ENCODE measurements around the gene SMKR1. TPM values are rescaled to one million over a fixed set of nuclear protein-coding genes. Genes with fewer than 3 reads are reported as not detected.

The SMKR1 gene
- total RNA-seq, 1 donor from 2014 or later: 0.56 TPM

DNA sequence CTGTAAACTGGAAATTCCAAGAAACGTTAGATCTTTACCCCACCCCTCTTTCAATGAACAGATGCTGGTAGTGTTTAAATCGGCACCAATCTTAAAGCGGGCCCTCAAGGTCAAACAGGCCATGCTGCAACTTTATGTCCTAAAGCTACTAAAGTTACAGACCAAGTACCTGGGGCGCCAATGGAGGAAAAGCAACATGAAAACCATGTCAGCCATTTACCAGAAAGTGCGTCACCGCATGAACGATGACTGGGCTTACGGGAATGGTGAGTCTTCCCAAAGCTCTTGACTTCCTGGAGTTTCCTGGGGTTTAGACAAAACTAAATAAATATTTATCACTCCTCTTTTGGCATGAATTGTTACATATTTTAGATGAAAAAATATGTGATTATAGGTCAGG lies 19.6 kb upstream of the SMKR1 start:
- H3K36me3 Mint-ChIP-seq: peaks cover 13% of the 10 kb centered on the region
- H3K4me2 ChIP-seq: no peak overlapping the region
- no peaks in the 10 kb centered on the region for H3K9me3 ChIP-seq (ENCODE audit: low read depth)
- H3K27me3 ChIP-seq: no peaks in the 10 kb centered on the region
- H3K79me2 ChIP-seq (ENCODE audit: low read depth): no peaks in the 10 kb centered on the region
- H3K9ac ChIP-seq: no peak overlapping the region
- no peaks in the 10 kb centered on the region for H3K27me3 Mint-ChIP-seq (ENCODE audit: insufficient read depth, low read depth)
- H4K20me1 ChIP-seq (ENCODE audit: low read depth): no peaks in the 10 kb centered on the region
- no peaks in the 10 kb centered on the region for H3K9me3 Mint-ChIP-seq
- no peaks in the 10 kb centered on the region for H3F3A ChIP-seq (ENCODE audit: low read depth)
- H3K4me3 Mint-ChIP-seq: no peak overlapping the region
- no peak overlapping the region for H3K27ac Mint-ChIP-seq
- DNase-seq (ENCODE audit: low spot score): no peak
- H2AFZ ChIP-seq (replicated peaks): no peak overlapping the region
- peaks cover 7% of the 10 kb centered on the region for H3K36me3 ChIP-seq
- H3K4me1 Mint-ChIP-seq: no peaks in the 10 kb centered on the region
- no peaks in the 10 kb centered on the region for H3K4me1 ChIP-seq
- no peak overlapping the region for H3K4me3 ChIP-seq
- H3K27ac ChIP-seq: no peak overlapping the region
- no peak for TF ChIP-seq EZH2 (IDR thresholded peaks at IDR 0.05)
- no peak for TF ChIP-seq EZH2phosphoT487 (IDR thresholded peaks at IDR 0.05)
- TF ChIP-seq, protein P1, sequence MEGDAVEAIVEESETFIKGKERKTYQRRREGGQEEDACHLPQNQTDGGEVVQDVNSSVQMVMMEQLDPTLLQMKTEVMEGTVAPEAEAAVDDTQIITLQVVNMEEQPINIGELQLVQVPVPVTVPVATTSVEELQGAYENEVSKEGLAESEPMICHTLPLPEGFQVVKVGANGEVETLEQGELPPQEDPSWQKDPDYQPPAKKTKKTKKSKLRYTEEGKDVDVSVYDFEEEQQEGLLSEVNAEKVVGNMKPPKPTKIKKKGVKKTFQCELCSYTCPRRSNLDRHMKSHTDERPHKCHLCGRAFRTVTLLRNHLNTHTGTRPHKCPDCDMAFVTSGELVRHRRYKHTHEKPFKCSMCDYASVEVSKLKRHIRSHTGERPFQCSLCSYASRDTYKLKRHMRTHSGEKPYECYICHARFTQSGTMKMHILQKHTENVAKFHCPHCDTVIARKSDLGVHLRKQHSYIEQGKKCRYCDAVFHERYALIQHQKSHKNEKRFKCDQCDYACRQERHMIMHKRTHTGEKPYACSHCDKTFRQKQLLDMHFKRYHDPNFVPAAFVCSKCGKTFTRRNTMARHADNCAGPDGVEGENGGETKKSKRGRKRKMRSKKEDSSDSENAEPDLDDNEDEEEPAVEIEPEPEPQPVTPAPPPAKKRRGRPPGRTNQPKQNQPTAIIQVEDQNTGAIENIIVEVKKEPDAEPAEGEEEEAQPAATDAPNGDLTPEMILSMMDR (IDR thresholded peaks at IDR 0.05): no peak

DNA sequence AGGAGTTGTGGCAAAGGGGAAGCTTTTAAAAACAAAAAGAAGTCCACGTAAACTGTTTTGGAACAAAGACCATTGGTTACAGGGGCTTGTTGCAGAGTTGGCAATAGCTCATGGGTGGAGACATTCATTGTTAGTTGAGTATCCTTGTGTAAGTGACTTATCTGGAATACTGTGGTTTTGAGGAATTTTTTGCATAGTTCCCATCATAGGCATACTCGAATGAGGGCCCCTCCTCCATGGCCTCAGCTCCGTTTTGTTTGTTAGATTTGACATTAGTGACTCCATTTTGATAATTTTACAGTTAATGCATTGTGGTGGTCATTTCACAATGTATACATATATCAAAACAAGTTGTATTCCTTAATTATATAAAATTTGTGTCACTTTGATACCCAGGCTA lies 12.8 kb upstream of the SMKR1 start:
- DNase-seq (ENCODE audit: low spot score): no peak
- H3K36me3 ChIP-seq: peaks cover 4% of the 10 kb centered on the region
- no peak overlapping the region for H3K9ac ChIP-seq
- no peak overlapping the region for H3K4me3 ChIP-seq
- Mint-ChIP-seq H3K4me1 (no peaks in the 10 kb centered on the region), H3K4me3 (no peak overlapping the region), H3K27me3 (ENCODE audit: insufficient read depth, low read depth) (no peaks in the 10 kb centered on the region), H3K9me3 (no peaks in the 10 kb centered on the region), H3K36me3 (peaks cover 7% of the 10 kb centered on the region), H3K27ac (no peak overlapping the region)
- H3K27ac ChIP-seq: no peak overlapping the region
- H2AFZ ChIP-seq (replicated peaks): no peak overlapping the region
- H3K79me2 ChIP-seq (ENCODE audit: low read depth): no peaks in the 10 kb centered on the region
- no peaks in the 10 kb centered on the region for H4K20me1 ChIP-seq (ENCODE audit: low read depth)
- H3F3A ChIP-seq (ENCODE audit: low read depth): no peaks in the 10 kb centered on the region
- TF ChIP-seq, protein P1 (IDR thresholded peaks at IDR 0.05): no peak
- TF ChIP-seq EZH2phosphoT487 (IDR thresholded peaks at IDR 0.05) (no peak), EZH2 (IDR thresholded peaks at IDR 0.05) (no peak)
- H3K4me1 ChIP-seq: no peaks in the 10 kb centered on the region
- H3K9me3 ChIP-seq (ENCODE audit: low read depth): no peaks in the 10 kb centered on the region
- no peak overlapping the region for H3K4me2 ChIP-seq
- no peaks in the 10 kb centered on the region for H3K27me3 ChIP-seq

DNA sequence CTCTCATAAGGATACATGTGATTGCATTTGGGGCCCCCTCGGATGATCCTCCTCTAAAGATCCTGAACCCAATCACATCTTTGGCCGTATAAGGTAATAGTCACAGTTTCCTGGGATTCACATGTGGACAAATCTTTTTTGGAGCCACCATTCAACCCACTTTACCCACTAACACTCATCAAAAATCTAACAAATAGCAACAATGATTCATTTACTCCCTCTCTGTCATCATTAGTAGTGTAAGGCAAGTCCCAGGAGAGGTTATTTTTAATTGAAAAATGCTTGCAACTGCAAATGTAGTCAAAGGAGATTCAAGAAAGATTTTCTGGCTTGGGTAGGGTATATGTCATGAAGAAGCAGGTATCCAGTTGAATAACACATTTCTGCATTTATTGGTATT lies 9.9 kb upstream of the SMKR1 start:
- Histone ChIP-seq H3K4me3 (no peak overlapping the region), H3K9me3 (ENCODE audit: low read depth) (no peaks in the 10 kb centered on the region), H3K9ac (no peak overlapping the region), H3F3A (ENCODE audit: low read depth) (no peaks in the 10 kb centered on the region), H3K4me1 (no peaks in the 10 kb centered on the region), H3K36me3 (peaks cover 2% of the 10 kb centered on the region), H3K4me2 (no peak overlapping the region), H2AFZ (replicated peaks) (no peak overlapping the region), H3K27me3 (no peaks in the 10 kb centered on the region), H3K27ac (no peak overlapping the region), H3K79me2 (ENCODE audit: low read depth) (no peaks in the 10 kb centered on the region), H4K20me1 (ENCODE audit: low read depth) (no peaks in the 10 kb centered on the region)
- peaks cover 2% of the 10 kb centered on the region for H3K27me3 Mint-ChIP-seq (ENCODE audit: insufficient read depth, low read depth)
- H3K36me3 Mint-ChIP-seq: peaks cover 7% of the 10 kb centered on the region
- no peaks in the 10 kb centered on the region for H3K4me1 Mint-ChIP-seq
- H3K27ac Mint-ChIP-seq: no peak overlapping the region
- H3K4me3 Mint-ChIP-seq: no peak overlapping the region
- no peak for TF ChIP-seq EZH2phosphoT487 (IDR thresholded peaks at IDR 0.05)
- TF ChIP-seq, protein P1 (IDR thresholded peaks at IDR 0.05): no peak
- TF ChIP-seq EZH2 (IDR thresholded peaks at IDR 0.05): no peak
- DNase-seq (ENCODE audit: low spot score): no peak
- H3K9me3 Mint-ChIP-seq: no peaks in the 10 kb centered on the region
